Measurements from ENCODE around the gene PRSS57.
"Not testable (repeated sequence)": the region's sequence is repeated elsewhere in the genome, so short reads cannot be mapped to it uniquely, and the experiment has no call there.

Gene PRSS57

DNA sequence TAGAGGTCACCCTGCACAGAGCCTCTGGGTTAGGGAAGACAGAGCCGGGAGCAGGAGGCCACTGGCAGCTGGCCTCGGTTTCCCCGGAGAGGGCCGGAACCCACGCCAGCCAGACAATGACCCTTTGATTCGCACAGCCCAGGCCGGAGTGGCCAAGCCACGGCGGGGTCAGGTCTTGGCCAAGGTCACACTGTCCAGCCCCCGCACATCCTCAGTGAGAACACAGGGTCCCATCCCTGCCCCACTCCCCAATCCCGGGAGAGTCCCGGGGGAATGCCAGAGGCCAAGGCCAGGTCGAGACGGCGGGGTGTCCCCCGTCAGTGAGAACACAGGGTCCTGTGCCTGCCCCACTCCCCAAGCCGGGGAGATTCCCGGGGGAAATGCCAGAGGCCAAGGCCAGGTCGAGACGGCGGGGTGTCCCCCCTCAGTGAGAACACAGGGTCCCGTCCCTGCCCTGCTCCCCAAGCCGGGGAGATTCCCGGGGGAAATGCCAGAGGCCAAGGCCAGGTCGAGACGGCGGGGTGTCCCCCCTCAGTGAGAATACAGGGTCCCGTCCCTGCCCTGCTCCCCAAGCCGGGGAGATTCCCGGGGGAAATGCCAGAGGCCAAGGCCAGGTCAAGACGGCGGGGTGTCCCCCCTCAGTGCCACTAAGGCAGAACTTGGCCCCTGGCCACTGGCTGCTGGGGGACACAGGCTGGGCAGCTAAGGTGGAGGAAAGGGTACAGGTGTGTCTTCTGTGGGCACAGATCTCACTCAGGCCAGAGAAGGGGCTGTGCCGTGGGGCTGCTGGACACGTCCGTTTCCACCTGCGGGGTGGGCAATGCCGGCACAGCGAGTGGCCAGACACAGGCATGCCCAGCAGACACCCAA lies 20.7 kb downstream of the PRSS57 start:
- DNase-seq (ENCODE audit: low spot score) (no peak), FAIRE-seq (no peak)

DNA sequence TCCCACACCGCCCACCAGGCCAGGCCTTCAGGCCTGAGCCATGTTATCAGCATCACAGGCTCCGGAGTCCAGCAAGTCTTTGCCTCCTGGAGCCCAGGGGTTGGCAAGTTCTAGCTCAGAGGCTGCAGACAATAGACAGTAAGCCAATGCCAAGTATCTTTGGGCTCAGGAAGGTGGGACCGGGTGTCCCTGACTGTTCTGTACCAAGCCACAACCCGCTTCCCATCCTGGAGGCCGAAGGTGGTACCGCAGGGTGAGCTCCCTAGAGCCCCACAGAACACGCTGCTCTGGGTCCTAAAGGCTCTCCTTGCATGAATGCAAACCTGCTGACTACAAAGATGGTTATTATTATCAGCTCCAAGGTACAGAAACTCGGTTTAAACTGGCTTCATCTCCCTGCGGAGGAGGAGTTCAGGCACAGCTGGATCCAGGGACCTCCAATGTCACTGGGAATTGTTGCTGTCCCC lies 24.6 kb downstream of the PRSS57 start:
- no peak for FAIRE-seq

DNA sequence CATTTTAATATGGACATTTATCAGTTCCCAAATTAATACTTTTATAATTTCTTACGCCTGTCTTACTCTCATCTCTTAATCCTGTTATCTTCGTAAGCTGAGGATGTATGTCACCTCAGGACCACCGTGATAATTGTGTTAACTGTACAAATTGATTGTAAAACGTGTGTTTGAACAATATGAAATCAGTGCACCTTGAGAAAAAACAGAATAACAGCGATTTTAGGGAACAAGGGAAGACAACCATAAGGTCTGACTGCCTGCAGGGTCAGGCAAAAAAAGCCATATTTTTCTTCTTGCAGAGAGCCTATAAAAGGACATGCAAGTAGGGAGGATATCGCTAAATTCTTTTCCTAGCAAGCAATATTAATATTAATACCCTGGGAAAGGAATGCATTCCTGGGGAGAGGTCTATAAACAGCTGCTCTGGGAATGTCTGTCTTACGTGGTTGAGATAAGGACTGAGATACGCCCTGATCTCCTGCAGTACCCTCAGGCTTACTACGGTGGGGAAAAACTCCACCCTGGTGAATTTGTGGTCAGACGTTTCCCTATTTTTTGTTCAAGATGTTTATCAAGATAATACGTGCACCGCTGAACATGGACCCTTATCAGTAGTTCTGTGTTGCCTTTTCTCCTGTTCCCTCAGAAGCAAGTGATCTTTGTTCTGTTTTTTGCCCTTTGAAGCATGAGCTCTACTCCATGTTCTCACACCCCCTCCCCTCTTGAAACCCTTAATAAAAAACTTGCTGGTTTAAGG lies 26.4 kb downstream of the PRSS57 start:
- not testable (repeated sequence) for FAIRE-seq; DNase-seq (ENCODE audit: low spot score)

More for the DNA sequence above, 24.6 kb downstream of the PRSS57 start:
- DNase-seq (ENCODE audit: low spot score): no peak

DNA sequence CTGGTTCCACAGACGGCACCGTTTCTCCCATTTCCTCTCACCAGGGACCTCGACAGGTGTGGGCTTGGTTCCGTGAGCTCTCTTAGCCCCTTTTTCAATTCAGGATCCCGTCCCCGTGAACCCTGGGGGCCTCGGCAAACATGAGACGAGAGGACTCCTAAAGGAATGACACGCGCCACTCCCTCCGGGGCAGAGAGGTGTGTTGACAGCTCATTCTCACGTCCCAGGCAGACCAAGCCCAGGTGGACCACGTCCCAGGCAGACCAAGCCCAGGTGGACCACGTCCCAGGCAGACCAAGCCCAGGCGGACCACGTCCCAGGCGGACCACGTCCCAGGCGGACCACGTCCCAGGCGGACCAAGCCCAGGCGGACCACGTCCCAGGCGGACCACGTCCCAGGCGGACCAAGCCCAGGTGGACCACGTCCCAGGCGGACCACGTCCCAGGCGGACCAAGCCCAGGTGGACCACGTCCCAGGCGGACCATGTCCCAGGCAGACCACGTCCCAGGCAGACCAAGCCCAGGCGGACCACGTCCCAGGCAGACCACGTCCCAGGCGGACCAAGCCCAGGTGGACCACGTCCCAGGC lies 28.2 kb downstream of the PRSS57 start:
- not testable (repeated sequence) for FAIRE-seq; DNase-seq (ENCODE audit: low spot score)

GRCh38 chr19:664913-665443 lies 30.3 kb downstream of the PRSS57 start:
- peak; percentile 75 for DNase-seq (ENCODE audit: low spot score)

DNA sequence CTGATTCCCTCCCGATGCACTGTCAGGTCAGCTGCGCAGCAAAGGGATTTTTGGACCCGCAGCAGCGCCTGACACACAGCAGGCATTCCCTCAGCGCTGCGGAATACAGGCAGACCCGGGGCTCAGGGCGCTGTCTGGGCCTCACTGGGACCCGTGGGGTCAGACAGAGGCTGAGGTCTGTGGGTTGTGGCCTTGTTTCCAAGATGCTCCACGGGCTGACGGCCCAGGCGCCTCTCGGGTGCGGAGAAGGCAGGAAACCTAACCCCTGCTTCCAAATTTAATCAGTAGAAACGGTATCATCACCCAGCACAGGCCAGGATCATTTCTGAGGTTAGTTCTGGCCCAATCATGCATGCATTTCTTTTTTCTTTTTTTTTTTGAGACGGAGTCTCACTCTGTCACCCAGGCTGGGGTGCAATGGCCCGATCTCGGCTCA lies 31.6 kb downstream of the PRSS57 start:
- FAIRE-seq (no peak), DNase-seq (ENCODE audit: low spot score) (no peak)

More at GRCh38 chr19:664913-665443, 30.3 kb downstream of the PRSS57 start:
- no peak for FAIRE-seq

DNA sequence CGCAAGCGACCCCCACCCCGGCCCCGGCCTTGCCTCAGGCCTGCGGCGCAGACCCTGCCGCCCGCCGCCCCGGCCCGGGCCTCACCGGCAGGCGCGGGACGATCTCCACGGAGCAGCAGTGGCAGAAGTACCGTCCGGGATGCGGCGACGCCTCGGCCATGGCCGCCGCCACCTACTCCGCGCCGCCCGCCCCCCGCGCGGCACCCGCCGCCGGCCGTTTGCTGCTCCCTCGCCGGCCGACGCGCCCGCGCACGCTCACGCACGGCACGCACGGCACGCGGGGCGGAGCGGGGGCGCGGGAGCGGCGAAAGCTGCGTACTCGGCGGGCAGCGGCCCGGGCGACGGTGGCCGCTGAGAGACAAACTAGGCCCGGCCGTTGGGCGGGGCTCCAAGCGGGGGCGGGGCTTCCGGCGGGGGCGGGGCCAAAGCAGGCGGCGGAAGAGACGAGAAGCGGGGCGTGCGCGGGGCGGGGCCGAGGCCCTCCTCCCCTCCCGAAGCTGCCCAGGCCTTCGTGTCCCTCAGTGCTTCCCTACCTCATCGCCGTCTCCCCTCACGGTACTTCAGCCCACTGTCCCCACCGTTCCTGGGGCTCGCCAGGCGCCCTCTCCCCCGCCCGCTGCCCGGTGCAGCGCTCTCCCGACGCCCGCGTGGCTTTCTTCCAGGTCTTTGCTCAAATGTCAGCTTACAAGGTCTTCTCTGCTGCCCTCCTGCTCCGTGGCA lies 32.1 kb downstream of the PRSS57 start, which contains the start of gene RNF126:
RNF126 (minus strand) TSS at position 253 of the 720 bp plus-strand sequence; CDS start at position 160, 93 bp downstream.
- FAIRE-seq (peak; percentile 75), DNase-seq (ENCODE audit: low spot score) (peak; percentile 90)

GRCh38 chr19:662207-662961 lies 32.9 kb downstream of the PRSS57 start:
- DNase-seq (ENCODE audit: low spot score) (no peak), FAIRE-seq (no peak)

DNA sequence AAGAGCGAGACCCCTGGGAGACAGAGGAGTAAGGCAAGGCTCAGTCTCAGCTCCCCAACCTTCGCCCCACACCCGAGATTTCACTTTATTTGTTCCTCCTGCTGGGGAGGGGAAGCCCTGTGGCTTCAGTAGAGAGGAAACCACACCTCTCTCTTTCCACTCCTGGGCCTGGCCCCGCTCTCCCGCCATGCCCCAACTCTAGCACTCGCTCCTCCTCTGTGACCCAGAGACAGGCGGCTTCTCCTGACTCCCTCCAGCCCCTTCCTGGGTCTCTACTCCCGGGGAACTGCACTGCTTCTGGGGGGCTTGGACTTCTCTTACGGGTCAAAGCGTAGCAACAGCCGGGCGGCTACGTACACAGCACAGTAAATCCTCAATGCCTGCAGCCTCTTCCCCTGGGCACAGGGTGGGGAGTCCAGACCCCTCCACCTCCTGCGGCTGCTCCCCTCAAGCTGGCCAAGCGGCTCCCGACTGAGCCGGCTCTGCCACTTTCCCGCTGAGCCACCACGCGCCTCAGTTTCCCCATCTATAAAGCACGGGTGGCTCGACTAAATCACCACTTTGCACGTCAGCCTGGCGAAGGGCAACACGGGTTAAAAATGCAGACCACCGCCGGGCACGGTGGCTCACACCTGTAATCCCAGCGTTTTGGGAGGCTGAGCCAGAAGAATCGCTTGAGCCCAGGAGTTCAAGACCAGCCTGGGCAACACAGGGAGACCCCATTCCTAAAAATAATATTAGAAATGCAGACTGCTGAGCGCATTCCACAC lies 33.6 kb downstream of the PRSS57 start:
- FAIRE-seq: no peak
- no peak for DNase-seq (ENCODE audit: low spot score)

GRCh38 chr19:660793-661426 lies 34.3 kb downstream of the PRSS57 start:
- no peak for FAIRE-seq
- DNase-seq (ENCODE audit: low spot score): no peak

GRCh38 chr19:658916-659839 lies 36.1 kb downstream of the PRSS57 start:
- FAIRE-seq (no peak), DNase-seq (ENCODE audit: low spot score) (no peak)

DNA sequence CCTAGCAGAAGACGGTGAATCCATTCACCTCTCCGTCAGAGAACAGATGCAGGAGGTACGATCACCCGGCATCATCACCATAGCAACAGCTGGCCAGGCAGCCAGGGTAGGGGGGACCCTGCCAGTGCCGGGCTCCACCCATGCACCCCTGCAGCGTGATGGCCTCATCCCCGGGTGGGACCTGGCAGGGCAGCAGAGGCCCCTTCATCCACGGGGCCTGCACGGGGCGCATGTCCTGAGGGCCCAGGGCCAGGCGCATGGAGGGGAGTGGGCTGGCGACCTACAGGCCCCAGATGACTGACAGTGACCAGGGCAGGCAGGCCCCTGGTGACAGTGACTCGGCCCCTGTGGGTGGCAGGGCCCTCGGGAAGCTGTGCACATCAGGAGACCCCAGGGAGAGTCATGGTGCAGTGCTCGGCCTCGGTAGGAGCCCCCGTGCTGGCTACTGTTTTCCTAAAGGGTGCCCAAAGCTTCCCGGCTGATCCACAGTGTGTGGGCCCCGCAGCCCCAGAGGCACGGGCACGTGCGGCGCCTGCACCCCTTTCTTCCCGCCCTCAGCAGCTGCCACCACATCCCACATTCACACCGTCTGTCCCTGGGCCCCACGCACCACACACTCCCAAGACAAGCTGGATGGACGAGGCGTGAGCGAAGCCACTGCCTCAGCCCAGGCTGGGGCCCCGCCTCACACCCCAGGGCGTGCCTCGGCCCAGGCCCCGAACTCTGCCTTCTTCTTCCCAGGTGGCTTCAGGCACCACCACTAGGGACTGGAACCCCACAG lies 37.0 kb downstream of the PRSS57 start:
- DNase-seq (ENCODE audit: low spot score) (no peak), FAIRE-seq (no peak)

DNA sequence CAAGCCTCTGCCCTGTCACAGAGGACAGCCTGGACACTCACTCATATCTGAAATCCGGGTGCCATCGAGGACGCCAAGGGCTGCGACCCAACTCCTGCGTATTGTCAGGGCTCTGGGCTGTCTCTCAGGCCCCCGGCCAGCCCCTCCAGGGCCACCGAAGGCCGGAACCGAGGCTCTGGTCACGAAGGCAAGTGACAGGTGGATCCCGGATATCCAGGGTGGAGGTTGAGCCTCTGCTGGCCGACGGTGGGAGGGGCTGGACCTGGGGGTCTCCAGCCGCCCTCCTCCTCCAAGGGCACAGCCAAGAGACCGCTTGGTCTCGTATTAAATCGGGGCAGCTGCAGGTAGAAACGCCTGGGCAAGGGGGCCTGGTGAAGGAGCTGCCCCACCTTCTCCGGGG lies 37.6 kb downstream of the PRSS57 start:
- FAIRE-seq: no peak

DNA sequence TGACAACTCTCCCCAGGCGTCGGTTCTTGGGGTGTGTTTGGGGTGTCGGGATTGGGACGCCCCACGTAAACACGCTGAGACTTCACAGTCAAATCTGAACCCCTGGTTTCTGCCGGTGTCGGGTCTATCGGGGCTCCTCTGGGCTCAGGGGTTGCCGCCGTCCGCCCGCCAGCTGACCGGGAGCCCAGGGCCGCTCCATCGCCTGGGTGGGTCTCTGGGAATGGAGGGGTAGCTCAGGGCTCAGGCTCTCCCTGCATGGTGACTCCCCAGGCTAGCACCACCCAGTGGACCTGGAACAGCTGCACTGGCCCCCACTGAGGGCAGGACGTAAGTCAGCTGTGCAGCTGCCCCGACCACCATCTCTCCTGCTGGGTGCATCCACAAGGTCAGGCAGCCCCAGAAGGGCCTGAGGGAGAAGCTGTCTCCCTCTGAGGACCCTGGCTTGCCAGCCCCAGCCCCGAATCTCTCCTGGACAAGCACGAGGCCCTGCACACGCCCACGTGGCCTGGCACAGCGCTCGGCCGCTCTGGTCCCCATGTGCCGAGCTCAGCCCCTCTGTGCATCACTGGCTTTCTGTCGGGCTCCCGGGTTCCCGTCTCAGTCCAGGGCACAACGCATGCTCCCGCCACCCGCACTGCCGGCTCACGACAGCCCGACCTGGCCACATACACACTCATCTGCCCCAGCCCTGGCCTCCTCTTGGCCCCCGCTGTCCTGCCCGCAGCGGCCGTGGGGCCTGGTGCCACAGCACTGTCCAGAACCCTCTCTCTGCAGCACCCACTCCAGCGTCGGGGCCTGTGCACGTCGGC lies 38.3 kb downstream of the PRSS57 start:
- DNase-seq (ENCODE audit: low spot score): no peak
- FAIRE-seq: no peak

More for the DNA sequence above, 37.6 kb downstream of the PRSS57 start:
- no peak for DNase-seq (ENCODE audit: low spot score)

DNA sequence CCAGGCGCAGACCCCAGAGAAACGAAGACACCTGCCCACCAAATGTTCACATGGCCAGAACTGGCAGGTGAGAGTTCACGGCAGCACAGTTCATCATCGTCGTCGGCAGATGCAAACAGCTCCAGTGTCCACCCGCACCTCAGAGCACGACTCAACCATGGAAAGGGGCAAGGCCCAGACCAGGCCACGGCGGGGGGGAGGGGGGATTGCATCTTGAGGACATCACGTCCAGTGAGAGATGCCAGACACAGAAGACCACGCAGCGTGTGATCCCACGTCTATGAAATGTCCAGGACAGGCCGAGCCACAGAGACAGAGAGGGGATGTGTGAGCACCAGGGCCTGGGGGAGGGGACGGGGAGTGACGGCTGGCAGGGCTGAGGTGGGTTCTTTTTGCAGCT lies 39.6 kb downstream of the PRSS57 start:
- DNase-seq (ENCODE audit: low spot score): no peak
- no peak for FAIRE-seq

- DNase-seq (ENCODE audit: low spot score) (no peak), FAIRE-seq (no peak)
These were observed 41.8 kb downstream of the PRSS57 start for GRCh38 chr19:653425-653824.

Data from urothelium cell line (cell line).